GM08714 (cell line): ENCODE results near the gene SVIL.
"Not testable (repeated sequence)": the region's sequence is repeated elsewhere in the genome, so short reads cannot be mapped to it uniquely, and the experiment has no call there.

ENCODE experiments used
- H3K4me3 ChIP-seq: fragments of 200-500 bp; sonication (Bioruptor generic); 2 replicates; pipeline ENCODE4 v1.5.1; 2014; ENCODE audit warnings: mild to moderate bottlenecking, low read length, inconsistent platforms
- ZNF274 ChIP-seq: IDR thresholded peaks from 2 replicates; pipeline ENCODE4 v1.6.1; 2012; ENCODE audit warnings: mild to moderate bottlenecking, low read depth, low read length

Gene SVIL

GRCh38 chr10:29543715-29544114 is 91.1 kb downstream of the SVIL start:
- no peak overlapping the region for H3K4me3 ChIP-seq
- no peak for TF ChIP-seq ZNF274

- no peak overlapping the region for H3K4me3 ChIP-seq
- no peak for TF ChIP-seq ZNF274
Measured at GRCh38 chr10:29542723-29543122, 92.0 kb downstream of the SVIL start.

- no peak for TF ChIP-seq ZNF274
- no peak overlapping the region for H3K4me3 ChIP-seq
Measured at GRCh38 chr10:29541422-29542210, 93.2 kb downstream of the SVIL start.

GRCh38 chr10:29540016-29540415 is 94.8 kb downstream of the SVIL start:
- H3K4me3 ChIP-seq = no peak overlapping the region
- TF ChIP-seq ZNF274 = no peak

- no peak for TF ChIP-seq ZNF274
- no peak overlapping the region for H3K4me3 ChIP-seq
Measured at GRCh38 chr10:29539412-29539811, 95.4 kb downstream of the SVIL start.

DNA sequence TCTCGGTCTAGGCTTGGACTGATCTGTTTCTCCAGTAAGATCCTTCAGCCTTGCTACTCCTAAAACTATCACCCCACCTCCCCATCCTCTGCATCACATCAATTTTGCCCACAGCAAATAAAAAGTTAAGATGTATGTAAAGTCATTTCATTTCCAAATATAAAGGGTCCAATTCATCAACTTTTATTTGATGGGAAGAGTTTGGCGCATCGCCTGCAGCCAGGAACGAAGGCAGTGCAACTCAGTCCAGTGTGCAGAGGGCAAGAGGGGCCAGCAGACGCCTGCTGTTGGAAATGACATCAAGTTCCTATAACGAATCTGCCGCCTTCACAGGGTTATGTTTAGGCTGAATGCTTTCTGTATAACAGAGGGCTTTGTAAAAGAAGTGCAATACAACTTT is 97.0 kb downstream of the SVIL start:
- no peak overlapping the region for H3K4me3 ChIP-seq
- no peak for TF ChIP-seq ZNF274

DNA sequence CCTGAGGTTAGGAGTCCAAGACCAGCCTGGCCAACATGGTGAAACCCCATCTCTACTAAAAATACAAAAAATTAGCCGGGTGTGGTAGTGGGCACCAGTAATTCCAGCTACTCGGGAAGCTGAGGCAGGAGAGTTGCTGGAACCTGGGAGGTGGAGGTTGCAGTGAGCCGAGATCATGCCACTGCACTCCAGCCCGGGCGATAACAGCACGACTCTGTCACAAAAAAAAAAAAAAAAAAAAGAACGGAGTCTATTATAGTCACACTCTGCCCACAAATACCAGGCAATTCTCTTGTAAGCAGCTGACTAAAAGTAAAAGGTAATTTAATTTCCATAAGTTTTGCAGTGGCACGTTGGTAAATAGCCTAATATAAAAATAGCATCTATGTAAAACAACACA is 98.1 kb downstream of the SVIL start:
- not testable (repeated sequence) for H3K4me3 ChIP-seq

DNA sequence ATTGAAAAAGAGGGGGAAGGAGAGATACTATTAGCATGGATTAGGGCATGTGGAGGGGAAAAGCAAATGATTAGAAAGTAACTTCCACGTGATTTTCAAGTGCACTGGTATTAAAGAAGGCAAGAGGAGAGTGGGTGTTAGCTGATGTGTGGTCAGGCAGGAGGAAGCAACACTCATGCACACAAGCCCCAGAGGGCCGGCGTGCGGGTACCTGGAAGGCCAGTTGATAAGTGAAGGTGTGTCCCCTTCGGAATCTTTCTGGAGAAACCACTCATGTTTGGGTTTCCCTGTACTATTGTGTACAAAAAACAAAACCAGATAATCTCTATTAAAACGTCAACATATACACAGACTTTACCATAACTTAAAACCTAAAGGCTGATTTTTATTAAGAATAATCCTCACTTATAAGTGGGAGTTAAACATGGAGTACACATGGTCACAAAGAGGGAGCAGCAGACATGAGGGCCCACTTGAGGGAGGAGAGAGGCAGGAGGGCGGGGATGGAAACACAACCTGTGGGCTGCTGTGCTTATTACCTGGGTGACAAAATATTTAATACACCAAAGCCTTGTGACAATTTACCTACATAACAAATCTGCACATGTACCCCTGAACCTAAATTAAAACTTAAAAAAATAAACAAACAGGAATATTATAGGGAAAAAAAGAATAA is 98.9 kb downstream of the SVIL start:
- TF ChIP-seq ZNF274 = no peak
- no peak overlapping the region for H3K4me3 ChIP-seq

GRCh38 chr10:29535012-29535777 is 99.6 kb downstream of the SVIL start:
- H3K4me3 ChIP-seq = no peak overlapping the region
- TF ChIP-seq ZNF274 = no peak

DNA sequence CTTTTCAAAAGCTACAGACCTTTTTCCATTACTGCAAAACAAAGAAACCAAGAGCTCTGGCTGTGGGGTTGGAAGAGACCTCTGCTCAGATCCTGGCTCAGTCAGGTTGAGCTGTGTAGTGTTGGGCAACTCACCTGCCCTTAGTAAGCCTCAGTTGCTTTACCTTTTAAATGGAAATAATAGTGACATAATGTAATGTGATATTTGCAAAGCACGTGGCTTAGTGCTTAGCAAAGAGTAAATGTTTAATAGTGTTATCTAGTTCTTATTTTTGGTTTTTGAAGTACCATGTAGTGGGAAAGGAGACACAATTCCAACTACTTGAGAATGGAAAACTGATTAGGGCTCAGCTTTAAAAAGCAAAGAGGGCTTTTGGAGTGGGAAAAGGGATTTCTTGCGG is 100.2 kb downstream of the SVIL start:
- no peak overlapping the region for H3K4me3 ChIP-seq
- no peak for TF ChIP-seq ZNF274

DNA sequence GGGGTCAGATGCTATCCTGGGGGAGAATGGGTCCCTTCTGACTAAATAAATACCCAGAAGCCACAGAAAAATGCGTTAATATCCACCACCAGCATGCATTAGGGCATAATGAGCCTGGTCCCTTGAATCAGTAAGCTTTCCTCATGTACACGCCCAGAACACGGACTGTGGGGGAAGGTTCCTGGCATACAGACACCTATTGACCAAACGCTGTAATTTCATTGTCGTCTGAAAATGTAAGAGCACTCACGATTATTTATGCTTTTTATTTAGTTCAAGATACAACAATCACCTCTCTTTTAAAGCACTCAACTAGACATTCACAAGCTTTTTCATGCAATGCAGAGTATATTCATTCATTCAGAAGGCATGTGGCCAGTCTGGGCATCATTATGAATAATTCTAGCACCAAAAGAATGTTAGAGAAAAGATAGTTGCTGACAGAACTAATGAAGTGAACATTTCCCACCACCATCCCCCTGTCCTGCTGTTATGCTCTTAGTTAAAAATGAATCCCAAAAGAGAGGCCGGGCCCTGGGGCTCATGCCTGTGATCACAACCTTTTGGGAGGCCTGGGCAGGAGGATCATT is 101.0 kb downstream of the SVIL start:
- TF ChIP-seq ZNF274 = no peak

GRCh38 chr10:29533046-29533445 is 101.7 kb downstream of the SVIL start:
- no peak overlapping the region for H3K4me3 ChIP-seq
- TF ChIP-seq ZNF274 = no peak

More for the DNA sequence above, 101.0 kb downstream of the SVIL start:
- no peak overlapping the region for H3K4me3 ChIP-seq

DNA sequence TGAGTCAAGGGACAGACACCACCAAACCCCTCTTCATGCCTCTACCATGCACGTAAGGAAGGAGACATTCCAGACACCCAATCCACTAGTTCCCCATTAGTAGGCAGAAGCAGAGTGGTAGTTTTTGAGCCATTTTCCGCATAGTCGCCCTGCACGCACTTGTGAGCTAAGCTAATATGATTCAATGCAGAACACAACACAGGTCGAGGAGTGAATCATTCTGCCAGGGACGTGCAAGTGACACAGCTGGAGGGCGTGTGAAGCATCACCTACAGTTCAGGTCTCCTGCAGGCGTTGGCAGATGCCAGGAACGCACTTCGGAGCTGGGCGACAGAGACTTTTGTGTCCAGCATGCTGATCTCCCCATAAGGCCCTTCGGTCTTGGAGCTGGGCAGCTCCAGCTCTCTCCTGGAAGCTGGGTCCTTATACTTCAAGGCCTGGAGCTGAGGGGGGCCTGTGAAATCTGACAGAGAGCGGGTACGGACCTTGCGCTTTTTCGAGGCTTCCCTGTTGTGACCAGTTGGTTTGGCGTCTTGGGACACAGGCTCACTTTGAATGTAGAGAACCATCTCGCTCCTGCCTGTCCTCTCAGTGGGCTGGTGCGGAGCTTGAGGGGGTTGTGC is 102.4 kb downstream of the SVIL start:
- no peak overlapping the region for H3K4me3 ChIP-seq
- TF ChIP-seq ZNF274 = no peak
